K562 (cell line): ENCODE results near the gene ST7.

ENCODE experiments used
- CHCHD3 ChIP-seq: fragments of 250-450 bp; sonication (Bioruptor Pico); IDR thresholded peaks from 2 replicates; pipeline ENCODE4 v2.1.2; 2022; ENCODE audit warnings: mild to moderate bottlenecking
- HNRNPUL1 ChIP-seq: fragments of 200-400 bp; formaldehyde crosslinking; IDR thresholded peaks from 2 replicates; pipeline ENCODE4 v1.6.1; 2017; ENCODE audit warnings: low read length
- IRF2 ChIP-seq: sonication (generic); formaldehyde crosslinking; IDR thresholded peaks from 2 replicates; pipeline ENCODE4 v1.8.1; 2022; ENCODE audit warnings: mild to moderate bottlenecking, missing genetic modification reagents
- ZNF121 ChIP-seq: sonication (generic); formaldehyde crosslinking; conservative IDR thresholded peaks from 2 replicates; pipeline ENCODE4 v1.8.0; 2022; ENCODE audit warnings: missing genetic modification reagents
- TF ChIP-seq, protein P1 (sequence below): fragments of 250-450 bp; sonication (Bioruptor Pico); IDR thresholded peaks from 2 replicates; pipeline ENCODE4 v1.5.0; 2021
- TF ChIP-seq, protein P2 (sequence below): fragments of 150-350 bp; IDR thresholded peaks from 2 replicates; pipeline ENCODE4 v1.6.1; 2014; ENCODE audit warnings: low read depth, mild to moderate bottlenecking, low read length, borderline replicate concordance
- TF ChIP-seq, protein P3 (sequence below), 2 experiments: fragments of 450-650 bp; formaldehyde crosslinking in 1 of 2; IDR thresholded peaks; 2 replicates each; pipeline versions ENCODE4 v1.4.0 to v1.6.1; 2014 to 2020; ENCODE audit warnings: mild to moderate bottlenecking in 2 of 2, borderline replicate concordance in 1 of 2, low read depth in 1 of 2
- TF ChIP-seq, protein P4 (sequence below): sonication (generic); formaldehyde crosslinking; IDR thresholded peaks from 2 replicates; pipeline ENCODE4 v1.9.0; 2022; ENCODE audit warnings: mild to moderate bottlenecking, missing genetic modification reagents

DNA sequence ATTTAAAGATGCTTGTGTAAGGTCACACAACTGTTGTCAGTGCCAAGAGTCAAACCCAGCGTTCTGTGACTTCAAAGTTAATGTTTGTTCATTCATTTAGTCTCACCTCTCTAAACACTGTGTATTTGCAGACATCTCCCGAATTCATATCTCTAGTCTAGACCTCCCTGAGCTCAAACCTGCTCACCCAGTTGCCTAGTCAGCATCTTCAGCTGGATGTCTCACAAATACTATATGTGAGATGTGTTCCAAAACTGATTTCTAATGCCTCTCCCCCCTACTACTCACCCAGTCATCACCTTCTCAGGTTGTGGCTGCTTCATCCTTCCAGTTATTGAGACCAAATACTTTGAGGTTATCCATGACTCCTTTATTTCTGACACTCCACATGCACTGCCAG is 91.4 kb downstream of the ST7 start:
- TF ChIP-seq HNRNPUL1 = no peak
- TF ChIP-seq, protein P1, sequence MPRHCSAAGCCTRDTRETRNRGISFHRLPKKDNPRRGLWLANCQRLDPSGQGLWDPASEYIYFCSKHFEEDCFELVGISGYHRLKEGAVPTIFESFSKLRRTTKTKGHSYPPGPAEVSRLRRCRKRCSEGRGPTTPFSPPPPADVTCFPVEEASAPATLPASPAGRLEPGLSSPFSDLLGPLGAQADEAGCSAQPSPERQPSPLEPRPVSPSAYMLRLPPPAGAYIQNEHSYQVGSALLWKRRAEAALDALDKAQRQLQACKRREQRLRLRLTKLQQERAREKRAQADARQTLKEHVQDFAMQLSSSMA (CRISPR knock-in tag) = no peak
- TF ChIP-seq, protein P2, sequence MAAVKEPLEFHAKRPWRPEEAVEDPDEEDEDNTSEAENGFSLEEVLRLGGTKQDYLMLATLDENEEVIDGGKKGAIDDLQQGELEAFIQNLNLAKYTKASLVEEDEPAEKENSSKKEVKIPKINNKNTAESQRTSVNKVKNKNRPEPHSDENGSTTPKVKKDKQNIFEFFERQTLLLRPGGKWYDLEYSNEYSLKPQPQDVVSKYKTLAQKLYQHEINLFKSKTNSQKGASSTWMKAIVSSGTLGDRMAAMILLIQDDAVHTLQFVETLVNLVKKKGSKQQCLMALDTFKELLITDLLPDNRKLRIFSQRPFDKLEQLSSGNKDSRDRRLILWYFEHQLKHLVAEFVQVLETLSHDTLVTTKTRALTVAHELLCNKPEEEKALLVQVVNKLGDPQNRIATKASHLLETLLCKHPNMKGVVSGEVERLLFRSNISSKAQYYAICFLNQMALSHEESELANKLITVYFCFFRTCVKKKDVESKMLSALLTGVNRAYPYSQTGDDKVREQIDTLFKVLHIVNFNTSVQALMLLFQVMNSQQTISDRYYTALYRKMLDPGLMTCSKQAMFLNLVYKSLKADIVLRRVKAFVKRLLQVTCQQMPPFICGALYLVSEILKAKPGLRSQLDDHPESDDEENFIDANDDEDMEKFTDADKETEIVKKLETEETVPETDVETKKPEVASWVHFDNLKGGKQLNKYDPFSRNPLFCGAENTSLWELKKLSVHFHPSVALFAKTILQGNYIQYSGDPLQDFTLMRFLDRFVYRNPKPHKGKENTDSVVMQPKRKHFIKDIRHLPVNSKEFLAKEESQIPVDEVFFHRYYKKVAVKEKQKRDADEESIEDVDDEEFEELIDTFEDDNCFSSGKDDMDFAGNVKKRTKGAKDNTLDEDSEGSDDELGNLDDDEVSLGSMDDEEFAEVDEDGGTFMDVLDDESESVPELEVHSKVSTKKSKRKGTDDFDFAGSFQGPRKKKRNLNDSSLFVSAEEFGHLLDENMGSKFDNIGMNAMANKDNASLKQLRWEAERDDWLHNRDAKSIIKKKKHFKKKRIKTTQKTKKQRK = no peak
- no peak for TF ChIP-seq IRF2 (CRISPR knock-in tag)
- no peak for TF ChIP-seq CHCHD3
- TF ChIP-seq, protein P3, sequence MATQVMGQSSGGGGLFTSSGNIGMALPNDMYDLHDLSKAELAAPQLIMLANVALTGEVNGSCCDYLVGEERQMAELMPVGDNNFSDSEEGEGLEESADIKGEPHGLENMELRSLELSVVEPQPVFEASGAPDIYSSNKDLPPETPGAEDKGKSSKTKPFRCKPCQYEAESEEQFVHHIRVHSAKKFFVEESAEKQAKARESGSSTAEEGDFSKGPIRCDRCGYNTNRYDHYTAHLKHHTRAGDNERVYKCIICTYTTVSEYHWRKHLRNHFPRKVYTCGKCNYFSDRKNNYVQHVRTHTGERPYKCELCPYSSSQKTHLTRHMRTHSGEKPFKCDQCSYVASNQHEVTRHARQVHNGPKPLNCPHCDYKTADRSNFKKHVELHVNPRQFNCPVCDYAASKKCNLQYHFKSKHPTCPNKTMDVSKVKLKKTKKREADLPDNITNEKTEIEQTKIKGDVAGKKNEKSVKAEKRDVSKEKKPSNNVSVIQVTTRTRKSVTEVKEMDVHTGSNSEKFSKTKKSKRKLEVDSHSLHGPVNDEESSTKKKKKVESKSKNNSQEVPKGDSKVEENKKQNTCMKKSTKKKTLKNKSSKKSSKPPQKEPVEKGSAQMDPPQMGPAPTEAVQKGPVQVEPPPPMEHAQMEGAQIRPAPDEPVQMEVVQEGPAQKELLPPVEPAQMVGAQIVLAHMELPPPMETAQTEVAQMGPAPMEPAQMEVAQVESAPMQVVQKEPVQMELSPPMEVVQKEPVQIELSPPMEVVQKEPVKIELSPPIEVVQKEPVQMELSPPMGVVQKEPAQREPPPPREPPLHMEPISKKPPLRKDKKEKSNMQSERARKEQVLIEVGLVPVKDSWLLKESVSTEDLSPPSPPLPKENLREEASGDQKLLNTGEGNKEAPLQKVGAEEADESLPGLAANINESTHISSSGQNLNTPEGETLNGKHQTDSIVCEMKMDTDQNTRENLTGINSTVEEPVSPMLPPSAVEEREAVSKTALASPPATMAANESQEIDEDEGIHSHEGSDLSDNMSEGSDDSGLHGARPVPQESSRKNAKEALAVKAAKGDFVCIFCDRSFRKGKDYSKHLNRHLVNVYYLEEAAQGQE (IDR thresholded peaks at IDR 0.05; ENCODE audit: borderline replicate concordance) = no peak
- TF ChIP-seq, protein P3 (CRISPR knock-in tag; IDR thresholded peaks at IDR 0.05; ENCODE audit: low read depth) = no peak
- TF ChIP-seq, protein P4, sequence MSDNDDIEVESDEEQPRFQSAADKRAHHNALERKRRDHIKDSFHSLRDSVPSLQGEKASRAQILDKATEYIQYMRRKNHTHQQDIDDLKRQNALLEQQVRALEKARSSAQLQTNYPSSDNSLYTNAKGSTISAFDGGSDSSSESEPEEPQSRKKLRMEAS (CRISPR knock-in tag) = no peak
- no peak for TF ChIP-seq ZNF121
